Measurements from ENCODE around the gene DROSHA.
"Not testable (repeated sequence)": the region's sequence is repeated elsewhere in the genome, so short reads cannot be mapped to it uniquely, and the experiment has no call there.

The DROSHA gene

GRCh38 chr5:31381299-31381698 is 150.6 kb downstream of the DROSHA start:
- no peak for DNase-seq (ENCODE audit: low read depth in 2 of 2)

- no peak for DNase-seq (ENCODE audit: low read depth in 2 of 2)
These were observed 151.8 kb downstream of the DROSHA start for GRCh38 chr5:31380049-31380448.

GRCh38 chr5:31378838-31379237 is 153.1 kb downstream of the DROSHA start:
- no peak for DNase-seq (ENCODE audit: low read depth in 2 of 2)

- no peak for DNase-seq (ENCODE audit: low read depth in 2 of 2)
These were observed 153.8 kb downstream of the DROSHA start for GRCh38 chr5:31378136-31378535.

GRCh38 chr5:31377274-31377946 is 154.5 kb downstream of the DROSHA start:
- DNase-seq (ENCODE audit: low read depth in 2 of 2), result no peak

GRCh38 chr5:31375999-31376720 is 155.7 kb downstream of the DROSHA start:
- DNase-seq (ENCODE audit: low read depth in 2 of 2), result no peak

- no peak for DNase-seq (ENCODE audit: low read depth in 2 of 2)
These were observed 159.8 kb downstream of the DROSHA start for GRCh38 chr5:31372124-31372523.

- no peak for DNase-seq (ENCODE audit: low read depth in 2 of 2)
These were observed 165.0 kb downstream of the DROSHA start for GRCh38 chr5:31366941-31367340.

- no peak for DNase-seq (ENCODE audit: low read depth in 2 of 2)
These were observed 166.1 kb downstream of the DROSHA start for GRCh38 chr5:31365776-31366175.

- no peak for DNase-seq (ENCODE audit: low read depth in 2 of 2)
These were observed 166.8 kb downstream of the DROSHA start for GRCh38 chr5:31364881-31365636.

GRCh38 chr5:31362931-31363568 is 168.8 kb downstream of the DROSHA start:
- no peak for DNase-seq (ENCODE audit: low read depth in 2 of 2)

- no peak for DNase-seq (ENCODE audit: low read depth in 2 of 2)
These were observed 169.4 kb downstream of the DROSHA start for GRCh38 chr5:31362529-31362900.

GRCh38 chr5:31361704-31362528 is 170.0 kb downstream of the DROSHA start:
- not testable (repeated sequence) for DNase-seq (ENCODE audit: low read depth in 2 of 2)

- no peak for DNase-seq (ENCODE audit: low read depth in 2 of 2)
These were observed 170.7 kb downstream of the DROSHA start for GRCh38 chr5:31361234-31361633.

- no peak for DNase-seq (ENCODE audit: low read depth in 2 of 2)
These were observed 172.1 kb downstream of the DROSHA start for GRCh38 chr5:31359839-31360238.

- no peak for DNase-seq (ENCODE audit: low read depth in 2 of 2)
These were observed 174.9 kb downstream of the DROSHA start for GRCh38 chr5:31357038-31357437.

- DNase-seq (ENCODE audit: low read depth in 2 of 2), result no peak
These were observed 176.6 kb downstream of the DROSHA start for GRCh38 chr5:31355337-31355736.

All from stimulated activated CD8-positive, alpha-beta memory T cell treated with anti-CD3 and anti-CD28 coated beads, Interleukin-7, amount 100 ng/mL, for 1 hour (primary cell).